RWPE1 (cell line): ENCODE results near the gene NOP10.

Experiments
- CTCF ChIA-PET: fragments of 350-600 bp; sonication (Branson Sonifier 250); formaldehyde crosslinking; extraction: SDS; loops from one replicate; lab custom pipeline; 2021; lab: Yijun Ruan, JAX
- POLR2A ChIA-PET: fragments of 400-600 bp; formaldehyde crosslinking; extraction: SDS; loops from one replicate; lab custom pipeline; 2020; ENCODE audit warnings: antibody characterized with exemption; ENCODE audit not compliant: low non-redundant PET; lab: Yijun Ruan, JAX
- DNase-seq: peaks from one replicate; pipeline ENCODE4 v3.0.0; 2012; ENCODE audit warnings: low spot score
- H3K27ac ChIP-seq: fragments of 450-650 bp; 2 replicates; pipeline ENCODE4 v1.5.1; 2017
- CTCF ChIP-seq: fragments of 450-650 bp; conservative IDR thresholded peaks from 2 replicates; pipeline ENCODE4 v1.5.1; 2017; ENCODE audit warnings: low read depth, mild to moderate bottlenecking

Gene NOP10

GRCh38 chr15:34311563-34311962 lies 31.4 kb downstream of the NOP10 start:
- ChIA-PET CTCF (interaction anchor here (0.5 kb wide), 1 partner anchor 25 kb away, joined by 3 read pairs; no protein-coding TSS in a partner anchor), POLR2A (no interaction called here)
- no peak for TF ChIP-seq CTCF
- DNase-seq = no peak
- H3K27ac ChIP-seq = no peak overlapping the region

- ChIA-PET CTCF (no interaction called here), POLR2A (no interaction called here)
- TF ChIP-seq CTCF = no peak
- DNase-seq = no peak
- no peak overlapping the region for H3K27ac ChIP-seq
These were observed 38.3 kb downstream of the NOP10 start for GRCh38 chr15:34304613-34305012.

GRCh38 chr15:34301058-34301457 lies 41.9 kb downstream of the NOP10 start:
- H3K27ac ChIP-seq = no peak overlapping the region
- ChIA-PET POLR2A (no interaction called here), CTCF (interaction anchor here (0.6 to 0.9 kb wide), 2 partner anchors 13 to 1283 kb away, joined by 3 to 4 read pairs; no protein-coding TSS in a partner anchor)
- TF ChIP-seq CTCF = no peak
- peak; percentile 41 for DNase-seq

- H3K27ac ChIP-seq = no peak overlapping the region
- CTCF ChIA-PET = interaction anchor here (0.6 kb wide), 1 partner anchor 9 kb away, joined by 3 read pairs; no protein-coding TSS in a partner anchor
- POLR2A ChIA-PET = no interaction called here
- no peak for DNase-seq
- no peak for TF ChIP-seq CTCF
These were observed 45.9 kb downstream of the NOP10 start for GRCh38 chr15:34297059-34297458.

GRCh38 chr15:34292621-34293020 lies 50.3 kb downstream of the NOP10 start:
- CTCF ChIA-PET = no interaction called here
- POLR2A ChIA-PET = no interaction called here
- no peak for DNase-seq
- no peak for TF ChIP-seq CTCF
- H3K27ac ChIP-seq = no peak overlapping the region
